Spleen (tissue), 11 donors: Measurements from ENCODE around the gene SLC26A8. TPM values are rescaled to one million over a fixed set of nuclear protein-coding genes. Genes with fewer than 3 reads are reported as not detected.

Source experiments
- DNase-seq: peaks from one replicate; pipeline ENCODE4 v3.0.0-alpha.2; 2020
- H3K27ac ChIP-seq, 8 donors: fragments of 200-600 bp; sonication (generic) in 7 of 8; 1 replicate in 4 of 8; 2 replicates in 4 of 8; pipeline versions ENCODE4 v1.5.0 to v1.8.0; 2016 to 2021; ENCODE audit warnings: inconsistent platforms in 4 of 8, mild to moderate bottlenecking in 4 of 8, moderate library complexity in 1 of 8
- H3K27me3 ChIP-seq, 7 donors: fragments of 200-600 bp; sonication (generic) in 6 of 7; replicated peaks in 1 of 7; 1 replicate in 4 of 7; 2 replicates in 3 of 7; pipeline versions ENCODE4 v1.5.0 to v1.8.0; 2016 to 2021; ENCODE audit warnings: inconsistent platforms in 3 of 7, mild to moderate bottlenecking in 1 of 7
- H3K36me3 ChIP-seq, 6 donors: fragments of 200-600 bp; sonication (generic) in 5 of 6; 1 replicate in 4 of 6; 2 replicates in 2 of 6; pipeline versions ENCODE4 v1.5.0 to v1.8.0; 2016 to 2021; ENCODE audit warnings: inconsistent platforms in 2 of 6
- H3K4me1 ChIP-seq, 6 donors: fragments of 200-600 bp; sonication (generic) in 5 of 6; 1 replicate in 3 of 6; 2 replicates in 3 of 6; pipeline versions ENCODE4 v1.5.0 to v1.8.0; 2016 to 2021; ENCODE audit warnings: inconsistent platforms in 3 of 6
- H3K4me3 ChIP-seq, 8 donors: fragments of 200-600 bp; sonication (generic) in 7 of 8; 1 replicate in 4 of 8; 2 replicates in 4 of 8; pipeline versions ENCODE4 v1.5.0 to v1.8.0; 2016 to 2021; ENCODE audit warnings: inconsistent platforms in 4 of 8, mild to moderate bottlenecking in 4 of 8, moderate library complexity in 2 of 8
- H3K9me3 ChIP-seq, 8 donors: fragments of 200-600 bp; sonication (generic) in 7 of 8; 1 replicate in 4 of 8; 2 replicates in 4 of 8; pipeline versions ENCODE4 v1.5.0 to v1.8.0; 2016 to 2021; ENCODE audit warnings: inconsistent platforms in 4 of 8
- CTCF ChIP-seq, 11 experiments: fragments of 200-600 bp in 7 of 11; fragments of 450-650 bp in 4 of 11; sonication (generic) in 4 of 11; IDR thresholded peaks in 8 of 11; conservative IDR thresholded peaks in 3 of 11; 1 replicate in 7 of 11; 2 replicates in 4 of 11; pipeline versions ENCODE4 v1.4.0 to v1.8.0; 2016 to 2021; ENCODE audit warnings: antibody characterized with exemption in 11 of 11, inconsistent platforms in 4 of 11, mild to moderate bottlenecking in 1 of 11
- POLR2A ChIP-seq, 3 donors: fragments of 450-650 bp; IDR thresholded peaks; one replicate each; pipeline ENCODE4 v1.5.1; 2017; ENCODE audit warnings: antibody characterized with exemption in 3 of 3, mild to moderate bottlenecking in 1 of 3
- POLR2AphosphoS5 ChIP-seq, 3 donors: sonication (generic); formaldehyde crosslinking; IDR thresholded peaks; one replicate each; pipeline ENCODE4 v1.5.1; 2017; ENCODE audit warnings: antibody characterized with exemption in 3 of 3
- WGBS, 5 donors: extraction: QIAGEN DNeasy Blood & Tissue Kit in 3 of 5; methylation state at CpG; one replicate each; pipeline versions ENCODE4 v1.1.5 to v1.1.7; 2013 to 2018; 5-methylcytosine and 5-hydroxymethylcytosine counted together
- intact Hi-C: fragments of 100-400 bp; cut with DNase I; formaldehyde crosslinking; loops from one replicate; pipeline ENCODE4 v1.15.0; 2023; ENCODE audit warnings: low total_unique reads
- polyA plus RNA-seq, 3 donors: library from polyadenylated mRNA; stranded (reverse); fragments of 200-250 nt; gene quantifications; one replicate each; pipeline ENCODE4 v1.2.1, GENCODE V29; 2013
- total RNA-seq, 7 donors: library from RNA; depleted of rRNA in 3 of 7; stranded (reverse); fragments of >200 nt in 3 of 7; fragmentation: NEBNext Ultra II Directional in 4 of 7; extraction: Animal tissue kit (Norgen Biotek cat#: 25700) in 4 of 7; gene quantifications; one replicate each; pipeline versions ENCODE4 v1.1.0 to v1.2.1, GENCODE V29; 2016 to 2021
- donor health status: healthy with polysubstance abuse.
- donor health status: DM: no; HTN: no; CAD: no; lungs with moderate emphysema.
- donor health status: DM: no; HTN: no; CAD: no.
- donor health status: Bipolar disorder and iron deficiency.
- donor health status: healthy.
- donor health status: DM: no; HTN: no; CAD: no.
- donor health status: DM: yes; HTN: yes; CAD: no.

Gene SLC26A8
- total and polyA plus RNA-seq, 10 donors: 0.11 to 7.8 (median 2.5) TPM

GRCh38 chr6:36042618-36043260 is 18.3 kb upstream of the SLC26A8 start:
- Histone ChIP-seq H3K27ac (no peak overlapping the region), H3K9me3 (no peaks in the 10 kb centered on the region), H3K36me3 (peaks cover 0 to 5% (median 0%) of the 10 kb centered on the region in 6 donors), H3K4me1 (peaks cover 19 to 87% (median 47%) of the 10 kb centered on the region in 6 donors), H3K27me3 (no peaks in the 10 kb centered on the region), H3K4me3 (no peak overlapping the region)
- intact Hi-C loops: no loop called here
- 91 to 94% (median 92%) methylated on average over 12 of the region's 12 CpGs for WGBS, 5 donors
- DNase-seq: no peak
- TF ChIP-seq POLR2AphosphoS5 (IDR thresholded peaks at IDR 0.05) (no peak), POLR2A (IDR thresholded peaks at IDR 0.05) (no peak), CTCF (IDR thresholded peaks at IDR 0.05 in 8 of 11, conservative IDR thresholded peaks at IDR 0.05 in 3 of 11) (no peak)

GRCh38 chr6:36040958-36041357 is 16.5 kb upstream of the SLC26A8 start:
- H3K36me3 ChIP-seq: peaks cover 0 to 9% (median 0%) of the 10 kb centered on the region in 6 donors
- no peaks in the 10 kb centered on the region for H3K27me3 ChIP-seq
- DNase-seq: no peak
- no peak overlapping the region for H3K4me3 ChIP-seq
- TF ChIP-seq POLR2A (IDR thresholded peaks at IDR 0.05): no peak
- H3K27ac ChIP-seq: no peak overlapping the region
- H3K4me1 ChIP-seq: peaks cover 25 to 87% (median 57%) of the 10 kb centered on the region in 6 donors
- H3K9me3 ChIP-seq: no peaks in the 10 kb centered on the region
- intact Hi-C loops: no loop called here

GRCh38 chr6:36039112-36039511 is 14.7 kb upstream of the SLC26A8 start:
- H3K27me3 ChIP-seq: no peaks in the 10 kb centered on the region
- H3K36me3 ChIP-seq: peaks cover 0 to 8% (median 0%) of the 10 kb centered on the region in 6 donors
- peaks cover 27 to 94% (median 74%) of the 10 kb centered on the region in 6 donors for H3K4me1 ChIP-seq
- TF ChIP-seq POLR2A (IDR thresholded peaks at IDR 0.05) (no peak), POLR2AphosphoS5 (IDR thresholded peaks at IDR 0.05) (no peak), CTCF (IDR thresholded peaks at IDR 0.05 in 8 of 11, conservative IDR thresholded peaks at IDR 0.05 in 3 of 11) (no peak)
- peak overlapping the region in 2 of 8 donors; percentile 26 to 27 for H3K27ac ChIP-seq
- H3K4me3 ChIP-seq: no peak overlapping the region
- H3K9me3 ChIP-seq: no peaks in the 10 kb centered on the region
- DNase-seq: no peak
- intact Hi-C loops: no loop called here

- H3K4me1 ChIP-seq: peaks cover 27 to 99% (median 82%) of the 10 kb centered on the region in 6 donors
- TF ChIP-seq POLR2AphosphoS5 (IDR thresholded peaks at IDR 0.05): no peak
- no peak for TF ChIP-seq POLR2A (IDR thresholded peaks at IDR 0.05)
- no peak for TF ChIP-seq CTCF (IDR thresholded peaks at IDR 0.05 in 8 of 11, conservative IDR thresholded peaks at IDR 0.05 in 3 of 11)
- no peaks in the 10 kb centered on the region for H3K9me3 ChIP-seq
- WGBS, 5 donors: 25 to 41% (median 31%) methylated on average over 4 of the region's 4 CpGs
- peaks cover 0 to 6% (median 0%) of the 10 kb centered on the region in 6 donors for H3K36me3 ChIP-seq
- no peak for DNase-seq
- peak overlapping the region in 6 of 8 donors; percentile 17 to 70 (median 38) for H3K27ac ChIP-seq
- H3K4me3 ChIP-seq: peak overlapping the region in 1 of 8 donors; percentile 17
- intact Hi-C loops: no loop called here
- no peaks in the 10 kb centered on the region for H3K27me3 ChIP-seq
Measured at GRCh38 chr6:36038120-36038876, 13.9 kb upstream of the SLC26A8 start.
